ENCODE data around the gene CAPN12.

DNA sequence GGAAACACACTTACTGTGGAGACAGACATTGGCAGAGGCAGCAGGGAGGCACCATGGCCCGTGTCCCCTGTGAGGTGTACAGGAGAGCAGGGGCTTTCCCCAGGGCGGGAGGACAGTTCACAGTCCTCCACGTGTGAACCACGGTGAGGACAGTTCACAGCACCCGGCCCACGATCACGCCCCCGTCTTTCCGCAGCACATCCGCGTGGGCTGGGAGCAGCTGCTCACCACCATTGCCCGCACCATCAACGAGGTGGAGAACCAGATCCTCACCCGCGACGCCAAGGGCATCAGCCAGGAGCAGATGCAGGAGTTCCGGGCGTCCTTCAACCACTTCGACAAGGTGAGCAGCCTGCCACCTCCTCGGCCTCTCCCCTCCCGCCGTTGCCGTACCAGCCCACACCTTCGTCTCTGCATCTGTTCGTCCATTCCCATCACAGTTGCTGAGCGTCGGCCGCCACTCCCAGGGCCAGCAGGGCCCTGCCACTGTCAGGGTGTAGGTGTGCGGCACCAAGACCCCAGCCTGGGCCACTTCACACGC, 17.4 kb downstream of the CAPN12 start:
- TF ChIP-seq, protein P1, sequence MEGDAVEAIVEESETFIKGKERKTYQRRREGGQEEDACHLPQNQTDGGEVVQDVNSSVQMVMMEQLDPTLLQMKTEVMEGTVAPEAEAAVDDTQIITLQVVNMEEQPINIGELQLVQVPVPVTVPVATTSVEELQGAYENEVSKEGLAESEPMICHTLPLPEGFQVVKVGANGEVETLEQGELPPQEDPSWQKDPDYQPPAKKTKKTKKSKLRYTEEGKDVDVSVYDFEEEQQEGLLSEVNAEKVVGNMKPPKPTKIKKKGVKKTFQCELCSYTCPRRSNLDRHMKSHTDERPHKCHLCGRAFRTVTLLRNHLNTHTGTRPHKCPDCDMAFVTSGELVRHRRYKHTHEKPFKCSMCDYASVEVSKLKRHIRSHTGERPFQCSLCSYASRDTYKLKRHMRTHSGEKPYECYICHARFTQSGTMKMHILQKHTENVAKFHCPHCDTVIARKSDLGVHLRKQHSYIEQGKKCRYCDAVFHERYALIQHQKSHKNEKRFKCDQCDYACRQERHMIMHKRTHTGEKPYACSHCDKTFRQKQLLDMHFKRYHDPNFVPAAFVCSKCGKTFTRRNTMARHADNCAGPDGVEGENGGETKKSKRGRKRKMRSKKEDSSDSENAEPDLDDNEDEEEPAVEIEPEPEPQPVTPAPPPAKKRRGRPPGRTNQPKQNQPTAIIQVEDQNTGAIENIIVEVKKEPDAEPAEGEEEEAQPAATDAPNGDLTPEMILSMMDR (IDR thresholded peaks at IDR 0.05), result no peak
- TF ChIP-seq TAF1 (IDR thresholded peaks at IDR 0.05; ENCODE audit: borderline replicate concordance, low read depth, low read length), result no peak
